B cell (primary cell): ENCODE results near the gene KIAA0825. TPM values are rescaled to one million over a fixed set of nuclear protein-coding genes. Genes with fewer than 3 reads are reported as not detected.

Source experiments
- ATAC-seq: fragments of 200-7000 bp; cut with Tn5 transposase; one replicate; pipeline ENCODE4 v1.10.0; 2021; ENCODE audit warnings: low read depth, mild to moderate bottlenecking, moderate number of reproducible peaks, moderate library complexity
- CTCF ChIA-PET: fragments of 350-600 bp; sonication (Branson Sonifier 250); formaldehyde crosslinking; loops from one replicate; lab custom pipeline; 2021; ENCODE audit warnings: antibody characterized with exemption, inconsistent platforms; lab: Charles Lee
- POLR2A ChIA-PET: fragments of 350-600 bp; sonication (Branson Sonifier 250); formaldehyde crosslinking; loops from one replicate; lab custom pipeline; 2021; ENCODE audit warnings: antibody characterized with exemption; lab: Charles Lee
- DNase-seq: peaks from one replicate; pipeline ENCODE4 v3.0.0; 2013
- H2AFZ ChIP-seq: 2 replicates; pipeline ENCODE4 v1.6.1; 2012; ENCODE audit warnings: mild to moderate bottlenecking, low read depth, low read length; ENCODE audit not compliant: insufficient read depth, poor library complexity, severe bottlenecking
- H3K27ac ChIP-seq, 2 donors: 1 replicate in 1 of 2; 2 replicates in 1 of 2; pipeline ENCODE4 v1.5.1; 2012 to 2013; ENCODE audit warnings: low read length in 2 of 2, mild to moderate bottlenecking in 2 of 2, moderate library complexity in 1 of 2
- H3K27me3 ChIP-seq, 4 experiments: fragments of 200-600 bp in 1 of 4; sonication (generic) in 1 of 4; replicated peaks in 1 of 4; 1 replicate in 2 of 4; 2 replicates in 2 of 4; pipeline versions ENCODE4 v1.6.1 to v1.7.0; 2013 to 2016; ENCODE audit warnings: low read length in 3 of 4, mild to moderate bottlenecking in 2 of 4, mixed read lengths in 1 of 4, moderate library complexity in 1 of 4; ENCODE audit not compliant: insufficient read depth in 4 of 4, control insufficient read depth in 3 of 4; ENCODE audit errors: control extremely low read depth in 1 of 4
- H3K36me3 ChIP-seq, 2 experiments: replicated peaks in 1 of 2; 1 replicate in 1 of 2; 2 replicates in 1 of 2; pipeline versions ENCODE4 v1.6.1 to v1.7.1; 2013; ENCODE audit warnings: low read length in 1 of 2; ENCODE audit not compliant: insufficient read depth in 2 of 2, control insufficient read depth in 1 of 2; ENCODE audit errors: control extremely low read depth in 1 of 2, extremely low read depth in 1 of 2
- H3K4me1 ChIP-seq, 2 donors: fragments of 200-600 bp in 1 of 2; sonication (generic) in 1 of 2; 1 replicate in 1 of 2; 2 replicates in 1 of 2; pipeline versions ENCODE4 v1.5.1 to v1.6.1; 2013 to 2017; ENCODE audit warnings: low read length in 2 of 2; ENCODE audit not compliant: control insufficient read depth in 2 of 2, insufficient read depth in 2 of 2
- H3K4me2 ChIP-seq: replicated peaks from 2 replicates; pipeline ENCODE3; 2012; ENCODE audit warnings: mild to moderate bottlenecking, low read depth, low read length; ENCODE audit not compliant: poor library complexity, severe bottlenecking
- H3K4me3 ChIP-seq, 5 experiments: fragments of 200-600 bp in 1 of 5; sonication (generic) in 1 of 5; 1 replicate in 3 of 5; 2 replicates in 2 of 5; pipeline versions ENCODE4 v1.5.1 to v1.7.0; 2011 to 2016; ENCODE audit warnings: low read length in 4 of 5, mild to moderate bottlenecking in 4 of 5, low read depth in 2 of 5, control low read depth in 1 of 5, moderate library complexity in 1 of 5; ENCODE audit not compliant: insufficient read depth in 1 of 5; ENCODE audit errors: control extremely low read depth in 1 of 5, extremely low read depth in 1 of 5
- H3K79me2 ChIP-seq: fragments of 200-600 bp; sonication (generic); one replicate; pipeline ENCODE4 v1.6.0; 2016; ENCODE audit warnings: low read length; ENCODE audit not compliant: control insufficient read depth, insufficient read depth
- H3K9ac ChIP-seq: fragments of 200-600 bp; sonication (generic); 2 replicates; pipeline ENCODE4 v1.6.1; 2017; ENCODE audit warnings: mild to moderate bottlenecking, low read length, moderate library complexity
- H3K9me3 ChIP-seq, 3 donors: one replicate each; pipeline versions ENCODE4 v1.6.1 to v1.7.1; 2013; ENCODE audit warnings: low read length in 2 of 3; ENCODE audit not compliant: control insufficient read depth in 2 of 3, insufficient read depth in 1 of 3; ENCODE audit errors: control extremely low read depth in 1 of 3
- H4K20me1 ChIP-seq: 2 replicates; pipeline ENCODE4 v1.6.0; 2012; ENCODE audit warnings: mild to moderate bottlenecking, low read length; ENCODE audit not compliant: insufficient read depth, control insufficient read depth, poor library complexity, severe bottlenecking
- H3K27ac Mint-ChIP-seq: one replicate; pipeline ENCODE4 v1.8.0; 2021; ENCODE audit warnings: mixed read lengths
- H3K27me3 Mint-ChIP-seq: one replicate; pipeline ENCODE4 v1.8.0; 2021; ENCODE audit warnings: mixed read lengths
- H3K4me1 Mint-ChIP-seq: one replicate; pipeline ENCODE4 v1.8.0; 2021; ENCODE audit warnings: mixed read lengths
- H3K4me3 Mint-ChIP-seq: one replicate; pipeline ENCODE4 v1.8.0; 2021; ENCODE audit warnings: mixed read lengths
- H3K9me3 Mint-ChIP-seq: one replicate; pipeline ENCODE4 v1.8.0; 2022; ENCODE audit warnings: mixed read lengths; ENCODE audit not compliant: insufficient read depth
- CTCF ChIP-seq: fragments of 200-600 bp; IDR thresholded peaks from one replicate; pipeline ENCODE4 v1.8.0; 2022; ENCODE audit warnings: antibody characterized with exemption, mild to moderate bottlenecking
- EZH2 ChIP-seq: IDR thresholded peaks from 2 replicates; pipeline ENCODE4 v1.6.1; 2012; ENCODE audit warnings: borderline replicate concordance, low read depth, mild to moderate bottlenecking, moderate library complexity, low read length; ENCODE audit not compliant: insufficient read depth, poor library complexity, severe bottlenecking
- WGBS: methylation state at CpG from one replicate; pipeline ENCODE4 v1.1.5; 2013; ENCODE audit warnings: missing lambda C conversion rate; ENCODE audit not compliant: insufficient coverage; 5-methylcytosine and 5-hydroxymethylcytosine counted together
- intact Hi-C: fragments of 100-400 bp; cut with micrococcal nuclease; formaldehyde crosslinking; loops from one replicate; pipeline ENCODE4 v1.10.0; 2022
- polyA plus RNA-seq: library from polyadenylated mRNA; depleted of rRNA; stranded (reverse); fragments of >200 nt; gene quantifications from 2 replicates; pipeline ENCODE4 v1.2.3, GENCODE V29; 2012
- total RNA-seq, 2 donors: library from RNA; stranded (reverse); fragments of 120-200 nt in 1 of 2; gene quantifications; 1 replicate in 1 of 2; 2 replicates in 1 of 2; pipeline versions ENCODE4 v1.2.3 to v1.2.4, GENCODE V29; 2013 to 2022

The KIAA0825 gene
- total and polyA plus RNA-seq, 2 donors (not counting 1 experiment from before 2014, with no cell fraction given) = 0.43 to 2.7 TPM

GRCh38 chr5:94345257-94345656 is 273.1 kb downstream of the KIAA0825 start:
- H3K27ac ChIP-seq = no peak overlapping the region
- no peak overlapping the region for H3K9ac ChIP-seq
- no peaks in the 10 kb centered on the region for H3K27me3 Mint-ChIP-seq
- H3K9me3 Mint-ChIP-seq = peaks cover 5% of the 10 kb centered on the region
- H3K36me3 ChIP-seq = no peaks in the 10 kb centered on the region
- no peaks in the 10 kb centered on the region for H3K4me1 Mint-ChIP-seq
- POLR2A ChIA-PET = no interaction called here
- CTCF ChIA-PET = no interaction called here
- no peak for DNase-seq
- intact Hi-C loops = no loop called here
- no peak overlapping the region for H2AFZ ChIP-seq
- ATAC-seq = no peak
- no peak overlapping the region for H3K27ac Mint-ChIP-seq
- no peak overlapping the region for H3K4me3 Mint-ChIP-seq
- peaks cover 0 to 7% (median 0%) of the 10 kb centered on the region in 3 donors for H3K9me3 ChIP-seq
- H3K79me2 ChIP-seq = no peaks in the 10 kb centered on the region
- H3K4me2 ChIP-seq = no peak overlapping the region
- no peaks in the 10 kb centered on the region for H3K4me1 ChIP-seq
- no peak for TF ChIP-seq EZH2
- TF ChIP-seq CTCF = no peak
- no peaks in the 10 kb centered on the region for H4K20me1 ChIP-seq
- H3K27me3 ChIP-seq = no peaks in the 10 kb centered on the region
- no peak overlapping the region for H3K4me3 ChIP-seq

GRCh38 chr5:94337617-94338016 is 280.8 kb downstream of the KIAA0825 start:
- no peak for DNase-seq
- WGBS = 100% methylated on average over 1 of the region's 1 CpG

More at GRCh38 chr5:94337617-94338016, 280.8 kb downstream of the KIAA0825 start:
- no peak overlapping the region for H3K4me2 ChIP-seq
- POLR2A ChIA-PET = no interaction called here
- no peaks in the 10 kb centered on the region for H3K9me3 ChIP-seq
- no peak overlapping the region for H3K27ac ChIP-seq
- H3K9me3 Mint-ChIP-seq = no peaks in the 10 kb centered on the region
- H3K9ac ChIP-seq = no peak overlapping the region
- H3K4me1 ChIP-seq = no peaks in the 10 kb centered on the region
- H3K27ac Mint-ChIP-seq = no peak overlapping the region
- no peak for ATAC-seq
- TF ChIP-seq CTCF = no peak
- TF ChIP-seq EZH2 = no peak
- CTCF ChIA-PET = no interaction called here
- no peak overlapping the region for H2AFZ ChIP-seq
- H3K4me3 ChIP-seq = no peak overlapping the region
- intact Hi-C loops = no loop called here
- no peak overlapping the region for H3K4me3 Mint-ChIP-seq
- no peaks in the 10 kb centered on the region for H3K79me2 ChIP-seq
- H3K4me1 Mint-ChIP-seq = no peaks in the 10 kb centered on the region
- no peaks in the 10 kb centered on the region for H3K27me3 Mint-ChIP-seq
- no peaks in the 10 kb centered on the region for H3K36me3 ChIP-seq
- no peaks in the 10 kb centered on the region for H3K27me3 ChIP-seq
- no peaks in the 10 kb centered on the region for H4K20me1 ChIP-seq
